HepG2 (cell line): ENCODE data around the gene CEL. TPM values are rescaled to one million over a fixed set of nuclear protein-coding genes. Genes with fewer than 3 reads are reported as not detected.

ENCODE experiments used
- ATAC-seq: fragments of 200-7000 bp; cut with Tn5 transposase; 3 replicates; pipeline ENCODE4 v1.9.1; 2020; ENCODE audit warnings: mild to moderate bottlenecking, moderate library complexity
- BruUV-seq: library from RNA; stranded (reverse); fragments of 400-500 nt; replicated peaks from 2 replicates; lab custom pipeline; 2021; lab: Mats Ljungman, UMichigan
- CTCF ChIA-PET: fragments of 300-600 bp; formaldehyde crosslinking; extraction: SDS; loops from one replicate; lab custom pipeline; 2021; ENCODE audit warnings: low total read pairs, inconsistent platforms, low intra/inter-chr PET ratio; lab: Yijun Ruan, JAX
- POLR2A ChIA-PET: fragments of 350-600 bp; sonication (Branson Sonifier 250); formaldehyde crosslinking; loops from one replicate; lab custom pipeline; 2020; ENCODE audit warnings: antibody characterized with exemption, inconsistent platforms; lab: Yijun Ruan, JAX
- DNase-seq: peaks from one replicate; pipeline ENCODE4 v3.0.0-alpha.2; 2015; ENCODE audit warnings: low spot score
- FAIRE-seq: peaks from 3 replicates; lab custom pipeline; 2011; peaks lifted over from hg19 to GRCh38; lab: Jason Lieb, UNC
- H2AFZ ChIP-seq: one replicate; pipeline ENCODE4 v1.6.1; 2011; ENCODE audit warnings: low read length, inconsistent platforms
- H3K27ac ChIP-seq: fragments of 300-600 bp; 3 replicates; pipeline ENCODE4 v1.8.0; 2011; ENCODE audit warnings: mixed run types, mild to moderate bottlenecking, mixed read lengths, low read length, inconsistent platforms; ENCODE audit not compliant: insufficient read depth; ENCODE audit errors: extremely low read length
- H3K27me3 ChIP-seq, 2 experiments: fragments of 200-600 bp in 1 of 2; 2 replicates in 1 of 2; 3 replicates in 1 of 2; pipeline versions ENCODE4 v1.6.0 to v1.8.0; 2011; ENCODE audit warnings: low read length in 2 of 2, mild to moderate bottlenecking in 2 of 2, moderate library complexity in 2 of 2, inconsistent platforms in 1 of 2; ENCODE audit not compliant: insufficient read depth in 2 of 2, control insufficient read depth in 1 of 2
- H3K36me3 ChIP-seq, 2 experiments: fragments of 200-600 bp in 1 of 2; replicated peaks in 1 of 2; 2 replicates in 1 of 2; 3 replicates in 1 of 2; pipeline versions ENCODE4 v1.5.1 to v1.8.0; 2011; ENCODE audit warnings: low read length in 2 of 2, inconsistent platforms in 1 of 2; ENCODE audit not compliant: insufficient read depth in 2 of 2, control insufficient read depth in 1 of 2
- H3K4me1 ChIP-seq: 2 replicates; pipeline ENCODE4 v1.5.1; 2012; ENCODE audit warnings: low read length, inconsistent platforms; ENCODE audit not compliant: insufficient read depth
- H3K4me2 ChIP-seq: 2 replicates; pipeline ENCODE4 v1.6.0; 2011; ENCODE audit warnings: low read depth, low read length, inconsistent platforms
- H3K4me3 ChIP-seq, 3 experiments: fragments of 200-600 bp in 1 of 3; sonication (generic), shearing (Covaris generic) in 1 of 3; replicated peaks in 1 of 3; 2 replicates each; pipeline ENCODE4 v1.5.1; 2011 to 2016; ENCODE audit warnings: low read length in 3 of 3, inconsistent platforms in 2 of 3, low read depth in 2 of 3, mild to moderate bottlenecking in 2 of 3, control low read depth in 1 of 3, mixed read lengths in 1 of 3; ENCODE audit not compliant: insufficient read depth in 1 of 3
- H3K79me2 ChIP-seq: one replicate; pipeline ENCODE4 v1.6.1; 2011; ENCODE audit warnings: low read length, inconsistent platforms; ENCODE audit not compliant: insufficient read depth
- H3K9ac ChIP-seq: 2 replicates; pipeline ENCODE4 v1.6.0; 2011; ENCODE audit warnings: mild to moderate bottlenecking, low read depth, low read length, inconsistent platforms; ENCODE audit not compliant: insufficient read depth
- H3K9me3 ChIP-seq: 2 replicates; pipeline ENCODE4 v1.5.1; 2012; ENCODE audit warnings: mild to moderate bottlenecking, low read length
- H4K20me1 ChIP-seq: 2 replicates; pipeline ENCODE4 v1.6.0; 2011; ENCODE audit warnings: inconsistent platforms, mild to moderate bottlenecking, low read length, moderate library complexity; ENCODE audit not compliant: insufficient read depth
- ATAD3A ChIP-seq: sonication (generic); formaldehyde crosslinking; IDR thresholded peaks from 2 replicates; pipeline ENCODE4 v1.4.0; 2020; ENCODE audit warnings: missing genetic modification reagents
- CREB1 ChIP-seq, 2 experiments: fragments of 450-650 bp in 1 of 2; IDR thresholded peaks; 2 replicates each; pipeline ENCODE4 v1.6.1; 2016 to 2017; ENCODE audit warnings: control low read depth in 1 of 2, mild to moderate bottlenecking in 1 of 2, missing compliant biosample characterization in 1 of 2, missing genetic modification characterization in 1 of 2
- KAT8 ChIP-seq: IDR thresholded peaks from 2 replicates; pipeline ENCODE4 v1.6.1; 2016; ENCODE audit warnings: missing genetic modification reagents, missing compliant biosample characterization
- MIER2 ChIP-seq: IDR thresholded peaks from 2 replicates; pipeline ENCODE4 v1.6.1; 2016; ENCODE audit warnings: missing biosample characterization, missing genetic modification reagents
- SRSF1 ChIP-seq: fragments of 200-400 bp; formaldehyde crosslinking; optimal IDR thresholded peaks from 2 replicates; pipeline ENCODE3; 2017; ENCODE audit warnings: mild to moderate bottlenecking, low read depth, low read length, moderate library complexity
- TARDBP ChIP-seq: sonication (generic); formaldehyde crosslinking; IDR thresholded peaks from 2 replicates; pipeline ENCODE4 v1.8.0; 2022; ENCODE audit warnings: mild to moderate bottlenecking, missing genetic modification reagents
- TCF12 ChIP-seq, 2 experiments: fragments of 450-650 bp in 1 of 2; sonication (generic) in 1 of 2; formaldehyde crosslinking in 1 of 2; IDR thresholded peaks; 2 replicates each; pipeline versions ENCODE4 v1.6.1 to v1.8.0; 2017 to 2022; ENCODE audit warnings: antibody characterized with exemption in 1 of 2, mild to moderate bottlenecking in 1 of 2, missing genetic modification reagents in 1 of 2, moderate library complexity in 1 of 2
- TP53 ChIP-seq: sonication (generic); formaldehyde crosslinking; conservative IDR thresholded peaks from 2 replicates; pipeline ENCODE4 v1.4.0; 2020; ENCODE audit warnings: missing genetic modification reagents
- ZNF431 ChIP-seq: sonication (generic); formaldehyde crosslinking; IDR thresholded peaks from 2 replicates; pipeline ENCODE4 v1.9.0; 2022; ENCODE audit warnings: missing genetic modification reagents, low read depth, mild to moderate bottlenecking, borderline replicate concordance
- ZNF44 ChIP-seq: sonication (generic); formaldehyde crosslinking; IDR thresholded peaks from 2 replicates; pipeline ENCODE4 v1.5.1; 2020; ENCODE audit warnings: mild to moderate bottlenecking, missing genetic modification reagents
- ZNF484 ChIP-seq: sonication (generic); formaldehyde crosslinking; IDR thresholded peaks from 2 replicates; pipeline ENCODE4 v1.5.1; 2020; ENCODE audit warnings: mild to moderate bottlenecking, low read depth, missing genetic modification reagents, borderline replicate concordance
- ZNF572 ChIP-seq: sonication (generic); formaldehyde crosslinking; IDR thresholded peaks from 2 replicates; pipeline ENCODE4 v1.5.1; 2020; ENCODE audit warnings: mild to moderate bottlenecking, missing genetic modification reagents
- ZNF670 ChIP-seq: sonication (generic); formaldehyde crosslinking; IDR thresholded peaks from 2 replicates; pipeline ENCODE4 v1.8.0; 2022; ENCODE audit warnings: mild to moderate bottlenecking, missing genetic modification reagents, borderline replicate concordance
- ZNF674 ChIP-seq: sonication (generic); formaldehyde crosslinking; IDR thresholded peaks from 2 replicates; pipeline ENCODE4 v1.5.0; 2020; ENCODE audit warnings: low read depth, mild to moderate bottlenecking, missing genetic modification reagents
- ZNF768 ChIP-seq: sonication (generic); formaldehyde crosslinking; IDR thresholded peaks from 2 replicates; pipeline ENCODE4 v1.4.0; 2020; ENCODE audit warnings: missing genetic modification reagents
- WGBS: methylation state at CpG from one replicate; pipeline ENCODE4 v1.1.6; 2017; ENCODE audit warnings: low lambda C conversion rate; 5-methylcytosine and 5-hydroxymethylcytosine counted together
- in situ Hi-C: cut with HindIII; loops from 2 replicates; pipeline ENCODE4 v1.10.0; 2017; ENCODE audit warnings: low pct_unique_long_range_greater_than_20kb; ENCODE audit not compliant: extremely low pct_ligation_motif_present
- intact Hi-C: fragments of 100-400 bp; cut with micrococcal nuclease; formaldehyde crosslinking; loops from one replicate; pipeline ENCODE4 v1.10.0; 2022; ENCODE audit not compliant: unreplicated experiment
- polyA plus RNA-seq, 8 experiments: library from polyadenylated mRNA; depleted of rRNA in 3 of 8; stranded (reverse) in 7 of 8; unstranded in 1 of 8; fragments of >200 nt; fragmentation: Illumina TruSeq in 4 of 8; extraction: Trizol in 4 of 8; gene quantifications; 2 replicates each; pipeline versions ENCODE4 v1.2.1 to v1.2.3, GENCODE V29; 2011 to 2016; ENCODE audit warnings: low read depth in 4 of 8, missing spikeins in 1 of 8, mixed read lengths in 1 of 8; ENCODE audit not compliant: insufficient read depth in 1 of 8
- total RNA-seq, 5 experiments: library from RNA; depleted of rRNA; stranded (reverse); fragments of >200 nt; fragmentation: Illumina TruSeq; extraction: Trizol; gene quantifications; 2 replicates each; pipeline ENCODE4 v1.2.3, GENCODE V29; 2016; ENCODE audit warnings: low read depth in 1 of 5
- TF ChIP-seq, protein P1 (sequence below): sonication (generic); formaldehyde crosslinking; IDR thresholded peaks from 2 replicates; pipeline ENCODE4 v1.5.1; 2020; ENCODE audit warnings: missing genetic modification reagents, mild to moderate bottlenecking, borderline replicate concordance
- TF ChIP-seq, protein P2 (sequence below): sonication (generic); formaldehyde crosslinking; IDR thresholded peaks from 2 replicates; pipeline ENCODE4 v1.8.0; 2022; ENCODE audit warnings: missing genetic modification reagents, mild to moderate bottlenecking, inconsistent platforms, borderline replicate concordance

CEL gene
- total and polyA plus RNA-seq, 2 of the 13 experiments (the other 11 are each of a cell fraction or from before 2014, with no cell fraction given) = 0.63 to 1.5 TPM

DNA sequence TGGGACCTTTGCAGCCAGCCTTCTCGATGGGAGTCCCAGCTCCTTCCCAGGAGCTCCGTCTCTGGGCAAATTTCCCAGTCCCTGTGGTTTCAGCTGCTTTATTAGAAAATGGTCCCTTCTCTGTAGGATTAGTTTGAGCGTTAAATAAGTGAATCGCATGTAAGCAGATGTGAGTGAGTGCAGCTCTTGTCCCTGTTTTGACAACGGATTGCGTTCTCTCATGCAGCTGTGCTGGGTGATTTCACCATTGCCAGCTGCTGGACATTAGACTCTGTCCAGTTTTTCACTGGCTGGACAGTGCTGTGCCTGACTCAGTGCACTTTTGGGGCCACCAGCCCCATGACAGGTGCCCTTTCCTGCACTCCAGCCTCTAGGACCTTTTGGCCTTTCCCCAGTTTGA, 11.6 kb upstream of the CEL start:
- ChIA-PET CTCF (no interaction called here), POLR2A (no interaction called here)
- Histone ChIP-seq H2AFZ (no peak overlapping the region), H3K9me3 (no peaks in the 10 kb centered on the region), H3K27ac (no peak overlapping the region), H4K20me1 (no peaks in the 10 kb centered on the region), H3K9ac (no peak overlapping the region), H3K4me1 (no peaks in the 10 kb centered on the region), H3K4me3 (no peak overlapping the region), H3K4me2 (no peak overlapping the region), H3K36me3 (peaks cover 38 to 80% of the 10 kb centered on the region in 2 experiments; a peak in 4 of 5 replicates), H3K79me2 (no peaks in the 10 kb centered on the region), H3K27me3 (no peaks in the 10 kb centered on the region)
- TF ChIP-seq ATAD3A (CRISPR knock-in tag) = no peak
- no peak for TF ChIP-seq ZNF431 (CRISPR knock-in tag)
- TF ChIP-seq TARDBP (CRISPR knock-in tag) = no peak
- TF ChIP-seq ZNF768 (CRISPR knock-in tag) = no peak
- no peak for TF ChIP-seq ZNF44 (CRISPR knock-in tag)
- TF ChIP-seq MIER2 = no peak
- no TSS peak for BruUV-seq
- WGBS = 98% methylated on average over 6 of the region's 6 CpGs
- FAIRE-seq (no peak), ATAC-seq (no peak), DNase-seq (no peak)
- in situ Hi-C loops (no loop called here), intact Hi-C loops (no loop called here)

DNA sequence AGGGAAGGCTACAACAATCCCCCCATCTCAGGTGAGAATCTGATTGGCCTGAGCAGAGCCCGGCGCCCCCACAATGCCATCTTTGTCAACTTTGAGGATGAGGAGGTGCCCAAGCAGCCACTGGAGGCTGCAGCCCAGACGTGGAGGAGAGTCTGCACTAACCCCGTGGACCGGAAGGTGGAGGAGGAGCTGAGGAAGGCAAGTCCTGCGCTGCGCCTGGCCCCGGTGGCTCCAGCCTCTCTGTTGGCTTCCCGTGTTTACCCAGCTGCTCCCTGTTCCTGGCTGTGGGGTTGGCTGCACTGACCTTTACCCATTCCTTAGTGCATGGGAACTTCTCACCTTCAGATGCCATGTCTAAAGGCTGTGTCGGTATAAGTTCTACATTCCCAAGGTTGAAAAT, 11.0 kb upstream of the CEL start:
- POLR2A ChIA-PET = no interaction called here
- no TSS peak for BruUV-seq
- FAIRE-seq (no peak), DNase-seq (no peak), ATAC-seq (no peak)
- Histone ChIP-seq H3K36me3 (peaks cover 38 to 79% of the 10 kb centered on the region in 2 experiments; a peak in 4 of 5 replicates), H2AFZ (no peak overlapping the region), H3K27me3 (no peaks in the 10 kb centered on the region), H3K79me2 (no peaks in the 10 kb centered on the region), H3K9me3 (no peaks in the 10 kb centered on the region), H3K9ac (no peak overlapping the region), H4K20me1 (no peaks in the 10 kb centered on the region), H3K4me2 (no peak overlapping the region), H3K4me1 (no peaks in the 10 kb centered on the region), H3K4me3 (no peak overlapping the region), H3K27ac (no peak overlapping the region)
- in situ Hi-C loops = no loop called here
- CTCF ChIA-PET = no interaction called here
- WGBS = 94% methylated on average over 7 of the region's 10 CpGs
- intact Hi-C loops = no loop called here
- TF ChIP-seq SRSF1 (no peak), ZNF674 (CRISPR knock-in tag) (no peak), CREB1 (IDR thresholded peaks at IDR 0.05) (no peak), CREB1 (CRISPR knock-in tag; IDR thresholded peaks at IDR 0.05) (no peak), ZNF572 (CRISPR knock-in tag) (no peak), ZNF670 (CRISPR knock-in tag) (no peak), TCF12 (IDR thresholded peaks at IDR 0.05) (no peak), TCF12 (CRISPR knock-in tag; IDR thresholded peaks at IDR 0.05) (no peak), ZNF484 (CRISPR knock-in tag) (no peak), TP53 (CRISPR knock-in tag) (no peak), KAT8 (no peak)
- TF ChIP-seq, protein P1, sequence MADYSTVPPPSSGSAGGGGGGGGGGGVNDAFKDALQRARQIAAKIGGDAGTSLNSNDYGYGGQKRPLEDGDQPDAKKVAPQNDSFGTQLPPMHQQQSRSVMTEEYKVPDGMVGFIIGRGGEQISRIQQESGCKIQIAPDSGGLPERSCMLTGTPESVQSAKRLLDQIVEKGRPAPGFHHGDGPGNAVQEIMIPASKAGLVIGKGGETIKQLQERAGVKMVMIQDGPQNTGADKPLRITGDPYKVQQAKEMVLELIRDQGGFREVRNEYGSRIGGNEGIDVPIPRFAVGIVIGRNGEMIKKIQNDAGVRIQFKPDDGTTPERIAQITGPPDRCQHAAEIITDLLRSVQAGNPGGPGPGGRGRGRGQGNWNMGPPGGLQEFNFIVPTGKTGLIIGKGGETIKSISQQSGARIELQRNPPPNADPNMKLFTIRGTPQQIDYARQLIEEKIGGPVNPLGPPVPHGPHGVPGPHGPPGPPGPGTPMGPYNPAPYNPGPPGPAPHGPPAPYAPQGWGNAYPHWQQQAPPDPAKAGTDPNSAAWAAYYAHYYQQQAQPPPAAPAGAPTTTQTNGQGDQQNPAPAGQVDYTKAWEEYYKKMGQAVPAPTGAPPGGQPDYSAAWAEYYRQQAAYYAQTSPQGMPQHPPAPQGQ (CRISPR knock-in tag) = no peak
- TF ChIP-seq, protein P2, sequence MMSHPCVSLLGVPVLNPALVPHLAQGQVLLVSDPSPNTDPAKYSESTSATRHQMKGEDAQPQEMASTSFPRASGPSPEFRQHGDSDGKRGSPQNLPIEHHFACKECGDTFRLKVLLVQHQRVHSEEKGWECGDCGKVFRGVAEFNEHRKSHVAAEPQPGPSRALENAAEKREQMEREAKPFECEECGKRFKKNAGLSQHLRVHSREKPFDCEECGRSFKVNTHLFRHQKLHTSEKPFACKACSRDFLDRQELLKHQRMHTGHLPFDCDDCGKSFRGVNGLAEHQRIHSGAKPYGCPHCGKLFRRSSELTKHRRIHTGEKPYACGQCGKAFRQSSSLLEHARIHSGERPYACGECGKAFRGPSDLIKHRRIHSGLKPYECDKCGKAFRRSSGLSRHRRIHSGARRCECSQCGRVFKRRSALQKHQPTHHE (CRISPR knock-in tag) = no peak
